NCI-H187 treated with DMSO at 0.1 percent for 48 hours (cell line): ENCODE data around the gene SPRED3.
"Not testable (repeated sequence)": the region's sequence is repeated elsewhere in the genome, so short reads cannot be mapped to it uniquely, and the experiment has no call there.

Experiments
- DNase-seq: peaks from one replicate; lab custom pipeline; 2025; lab: John Stamatoyannopoulos, UW

Gene SPRED3

DNA sequence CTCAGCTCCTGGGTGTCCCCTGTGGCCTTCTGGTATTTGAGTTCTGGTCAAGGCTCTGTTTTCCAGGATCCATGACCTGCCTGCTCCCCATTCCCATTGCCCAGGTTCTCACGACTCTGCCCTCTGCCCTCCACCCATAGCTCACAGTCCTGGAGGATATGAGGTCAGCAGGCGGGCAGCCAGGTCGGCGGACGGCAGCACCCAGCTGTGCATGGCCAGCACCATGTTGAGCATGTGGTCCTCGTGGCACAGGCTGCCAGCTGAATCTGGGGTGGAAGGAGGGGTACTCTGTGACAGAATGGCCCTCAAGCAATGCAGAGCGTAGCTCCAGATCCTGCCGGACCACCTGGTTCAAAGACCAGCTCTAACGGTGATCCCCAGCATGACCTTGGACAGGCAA, 32.4 kb downstream of the SPRED3 start:
- no peak for DNase-seq

DNA sequence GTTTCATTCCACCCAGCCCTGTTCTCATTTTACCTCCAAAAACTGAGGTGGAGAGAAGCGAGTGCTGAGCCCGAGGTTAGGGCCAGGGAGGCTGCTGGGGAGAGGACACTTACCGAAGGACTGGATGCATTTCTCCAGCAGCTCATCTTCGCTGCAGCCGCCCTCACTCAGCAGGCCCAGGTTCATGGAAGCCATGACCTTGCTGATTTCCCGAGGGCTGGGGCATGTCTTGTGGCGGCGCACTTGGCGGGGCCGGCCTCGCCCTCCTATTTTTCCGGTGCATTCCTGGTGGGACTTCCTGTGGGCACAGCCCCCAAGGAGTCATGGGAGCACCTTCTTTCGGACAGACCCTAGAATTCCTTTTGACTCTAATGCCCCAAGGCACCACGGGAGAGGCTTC, 33.4 kb downstream of the SPRED3 start:
- no peak for DNase-seq

DNA sequence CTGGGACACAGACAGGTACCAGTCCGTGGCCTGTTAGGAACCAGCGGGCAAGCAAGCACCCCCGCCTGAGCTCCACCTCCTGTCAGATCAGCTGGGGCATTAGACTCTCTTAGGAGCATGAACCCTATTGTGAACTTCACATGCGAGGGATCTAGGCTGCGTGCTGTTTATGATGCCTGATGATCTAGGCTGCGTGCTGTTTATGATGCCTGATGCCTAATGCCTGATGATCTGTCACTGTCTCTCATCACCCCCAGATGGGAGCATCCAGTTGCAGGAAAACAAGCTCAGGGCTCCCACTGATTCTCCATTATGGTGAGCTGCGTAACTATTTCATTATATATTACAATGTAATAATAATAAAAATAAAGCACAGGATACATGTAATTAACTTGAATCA, 33.9 kb downstream of the SPRED3 start:
- DNase-seq, result no peak

DNA sequence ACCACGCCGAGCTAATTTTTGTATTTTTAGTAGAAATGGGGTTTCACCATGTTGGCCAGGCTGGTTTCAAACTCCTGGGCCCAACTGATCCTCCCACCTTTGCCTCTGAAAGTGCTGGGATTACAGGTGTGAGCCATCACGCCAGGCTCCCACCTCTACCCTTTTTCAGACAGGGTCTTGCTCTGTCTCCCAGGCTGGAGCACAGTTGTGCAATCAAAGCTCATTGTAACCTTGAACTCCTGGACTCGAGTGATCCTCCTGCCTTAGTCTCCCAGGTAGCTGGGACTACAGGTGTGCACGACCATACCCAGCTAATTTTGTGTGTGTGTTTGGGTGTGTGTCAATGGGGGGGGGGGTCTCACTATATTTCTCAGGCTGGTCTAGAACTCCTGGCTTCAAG, 35.8 kb downstream of the SPRED3 start:
- no peak for DNase-seq

GRCh38 chr19:38425222-38425809, 36.8 kb downstream of the SPRED3 start:
- no peak for DNase-seq

DNA sequence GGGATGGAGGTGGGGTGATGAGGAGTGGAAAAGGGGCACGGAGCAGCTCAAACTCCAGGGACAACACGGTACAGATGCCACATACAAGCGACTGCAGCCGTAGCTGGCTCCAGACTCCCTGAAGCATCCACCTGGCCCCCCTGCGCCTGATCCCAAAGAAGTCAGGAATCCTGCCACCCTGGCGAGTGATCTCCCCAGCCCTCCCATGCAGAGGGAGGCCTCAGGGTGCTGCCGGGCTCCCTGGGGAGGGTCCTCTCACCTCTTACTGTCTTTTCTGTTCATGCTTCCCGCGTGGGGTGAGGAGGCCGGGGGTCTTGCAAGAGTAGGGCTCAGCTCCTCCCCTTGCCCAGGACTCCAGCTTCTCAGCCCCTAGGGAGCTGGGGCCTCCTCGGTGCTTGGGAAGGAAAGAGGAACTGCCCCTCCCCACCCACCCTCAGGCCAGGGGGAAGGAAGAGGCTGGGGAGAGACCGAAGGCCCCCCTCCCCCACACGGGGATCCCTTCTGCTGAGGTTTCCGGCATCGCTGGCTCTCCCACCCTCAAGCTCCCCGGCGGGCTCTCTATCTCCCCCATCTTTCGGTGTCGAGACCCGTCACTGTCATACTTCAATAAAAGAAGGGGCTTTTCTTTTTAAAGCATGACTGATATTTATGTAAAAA, 37.4 kb downstream of the SPRED3 start, which contains the start of gene RASGRP4:
Gene RASGRP4 (minus strand): TSS at position 410 of the 657 bp plus-strand sequence. CDS start 128 bp downstream, at position 282.
- DNase-seq, result no peak

DNA sequence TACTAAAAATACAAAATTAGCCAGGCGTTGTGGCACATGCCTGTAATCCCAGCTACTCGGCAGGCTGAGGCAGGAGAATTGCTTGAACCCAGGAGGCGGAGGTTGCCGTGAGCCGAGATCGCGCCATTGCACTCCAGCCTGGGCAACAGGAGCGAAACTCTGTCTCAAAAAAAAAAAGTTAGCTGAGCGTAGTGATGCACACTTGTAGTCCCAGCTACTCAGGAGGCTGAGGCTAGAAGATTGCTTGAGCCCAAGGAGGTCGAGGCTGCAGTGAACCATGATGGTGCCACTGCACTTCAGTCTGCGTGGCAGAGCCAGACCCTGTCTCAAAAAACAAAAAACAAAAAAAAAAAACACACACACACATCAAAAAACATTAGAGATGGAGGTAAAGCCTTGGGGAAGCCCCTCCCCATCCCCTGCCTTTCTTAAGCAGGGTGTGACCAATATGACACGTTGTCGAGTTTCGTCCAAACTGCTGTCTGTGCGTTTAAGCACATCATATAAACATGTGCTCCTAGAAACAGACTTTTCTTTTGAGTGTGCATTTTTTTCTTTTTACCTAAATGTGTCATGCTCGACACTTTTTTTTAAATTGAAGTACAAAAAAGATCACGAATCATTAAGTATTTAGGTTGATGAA, 38.7 kb downstream of the SPRED3 start:
- DNase-seq, result not testable (repeated sequence)

DNA sequence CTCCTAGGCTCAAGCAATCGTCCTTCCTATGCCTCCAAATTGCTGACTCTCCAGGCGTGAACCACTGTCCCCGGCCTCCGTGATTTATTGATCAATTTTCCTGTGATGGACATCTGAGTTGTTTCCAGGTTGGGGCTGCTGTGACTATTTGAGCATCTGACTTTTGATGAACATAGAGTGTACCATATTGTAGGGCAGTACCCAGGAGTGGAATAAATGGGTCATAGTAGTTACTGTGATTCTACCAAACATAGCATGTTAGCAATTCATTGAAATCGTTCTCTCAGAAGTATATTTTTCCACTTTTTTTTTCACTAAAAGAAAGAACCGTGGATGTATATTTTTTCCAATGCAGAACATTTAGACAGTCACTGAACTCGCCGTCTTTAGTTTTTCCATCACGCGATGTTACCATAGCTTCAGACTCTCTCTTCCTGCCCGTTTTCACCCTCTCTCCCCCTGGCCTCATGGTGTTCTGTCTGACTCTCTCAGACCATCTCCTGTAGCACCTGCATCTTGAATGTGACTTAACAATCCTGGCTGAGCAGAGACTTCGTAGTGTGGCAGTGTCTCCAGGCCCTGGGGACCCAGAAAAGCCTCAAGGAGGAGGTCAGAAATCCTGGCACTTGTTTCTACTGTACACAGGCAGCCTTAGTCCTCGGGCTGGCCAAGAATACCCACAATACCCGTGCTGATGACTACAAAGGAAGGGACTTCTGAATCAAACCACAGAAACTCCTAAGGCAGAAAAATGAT, 40.7 kb downstream of the SPRED3 start:
- DNase-seq, result no peak

GRCh38 chr19:38429811-38430156, 41.3 kb downstream of the SPRED3 start:
- no peak for DNase-seq

GRCh38 chr19:38430931-38431330, 42.4 kb downstream of the SPRED3 start:
- DNase-seq, result no peak

GRCh38 chr19:38433268-38433733, 44.8 kb downstream of the SPRED3 start, which contains the start of gene RYR1:
TSS of gene RYR1 (plus strand) at chr19:38433691. CDS start at chr19:38433830, 139 bp downstream.
- no peak for DNase-seq

DNA sequence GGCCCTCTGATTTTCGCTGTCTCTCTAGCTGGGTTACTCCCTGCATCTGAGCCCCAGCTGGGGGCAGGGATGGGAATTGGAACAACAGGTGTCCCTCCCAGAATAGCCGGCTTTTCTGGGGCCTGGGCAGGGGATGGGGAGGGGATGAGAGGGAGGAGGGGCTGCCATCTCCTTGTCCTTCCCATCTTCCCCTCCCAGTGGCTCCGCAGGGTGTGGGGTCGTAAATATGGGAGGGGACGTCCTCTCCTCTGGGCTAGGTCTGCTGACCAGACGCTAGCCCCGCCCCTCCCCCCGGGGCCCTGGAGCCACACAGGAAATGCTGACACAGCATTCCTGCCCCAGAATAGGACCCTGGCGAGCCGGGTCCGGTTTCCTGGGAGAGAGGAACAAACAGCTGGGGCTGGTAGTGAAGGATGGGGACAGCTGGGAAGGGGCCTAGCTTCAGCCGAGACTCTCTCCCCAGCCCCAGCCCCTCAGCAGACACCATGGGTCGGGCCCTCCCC, 46.1 kb downstream of the SPRED3 start:
- DNase-seq, result no peak

GRCh38 chr19:38437295-38437694, 48.8 kb downstream of the SPRED3 start:
- DNase-seq, result no peak

GRCh38 chr19:38437917-38438316, 49.4 kb downstream of the SPRED3 start:
- no peak for DNase-seq

DNA sequence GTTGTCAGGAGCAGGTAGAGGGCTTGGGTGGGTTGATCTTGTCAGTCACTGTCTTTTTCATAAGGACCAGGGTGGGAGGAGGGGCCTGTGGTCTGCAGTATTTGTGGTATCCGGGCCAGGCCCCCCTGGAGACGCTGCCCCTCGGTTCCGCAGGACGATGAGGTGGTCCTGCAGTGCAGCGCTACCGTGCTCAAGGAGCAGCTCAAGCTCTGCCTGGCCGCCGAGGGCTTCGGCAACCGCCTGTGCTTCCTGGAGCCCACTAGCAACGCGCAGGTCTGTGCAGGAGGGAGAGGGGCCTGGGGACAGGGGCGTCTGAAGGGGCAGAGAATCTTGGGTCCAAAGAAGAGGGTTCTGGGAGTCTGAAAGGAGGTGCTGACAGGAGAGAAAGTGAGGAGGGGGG, 52.1 kb downstream of the SPRED3 start:
- DNase-seq, result no peak

- no peak for DNase-seq
Observed at GRCh38 chr19:38441657-38442348, 53.3 kb downstream of the SPRED3 start.

DNA sequence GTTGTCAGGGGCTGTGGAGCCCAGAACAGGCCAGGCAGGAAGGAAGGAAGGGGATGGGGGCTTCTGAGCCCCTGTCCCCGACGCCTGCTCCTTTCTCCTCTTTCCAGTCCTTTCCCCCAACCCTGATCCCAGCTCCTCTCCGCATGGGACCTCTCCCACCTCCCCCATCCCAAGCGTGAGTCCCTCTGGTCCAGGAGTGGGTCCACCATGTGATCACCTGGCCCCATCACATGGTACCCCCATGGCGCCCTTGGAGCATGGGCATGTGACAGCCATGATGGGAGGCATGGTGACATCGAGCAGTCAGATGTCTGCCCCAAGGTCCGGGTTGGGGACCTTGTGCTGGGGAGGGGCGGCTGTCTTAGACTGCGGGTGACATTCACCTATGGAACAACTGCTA, 54.2 kb downstream of the SPRED3 start:
- DNase-seq, result no peak

- no peak for DNase-seq
Observed at GRCh38 chr19:38443458-38443999, 55.0 kb downstream of the SPRED3 start.

DNA sequence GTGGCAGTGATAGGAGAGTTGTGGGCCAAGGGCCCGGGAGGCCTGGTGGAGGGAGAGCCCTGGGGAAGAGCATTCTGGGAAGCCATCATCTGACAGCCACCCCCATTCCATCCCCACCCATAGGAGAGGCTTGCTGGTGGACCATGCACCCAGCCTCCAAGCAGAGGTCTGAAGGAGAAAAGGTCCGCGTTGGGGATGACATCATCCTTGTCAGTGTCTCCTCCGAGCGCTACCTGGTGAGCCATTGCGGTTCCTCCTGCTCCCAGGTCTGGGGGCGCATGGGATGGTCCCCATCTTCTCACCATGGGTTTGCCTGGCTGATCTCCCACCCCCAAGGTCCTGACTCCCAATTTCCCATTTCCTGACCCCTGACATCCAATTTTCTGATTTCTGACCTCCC, 55.5 kb downstream of the SPRED3 start:
- DNase-seq, result no peak

GRCh38 chr19:38445362-38445761, 56.9 kb downstream of the SPRED3 start:
- DNase-seq, result no peak

DNA sequence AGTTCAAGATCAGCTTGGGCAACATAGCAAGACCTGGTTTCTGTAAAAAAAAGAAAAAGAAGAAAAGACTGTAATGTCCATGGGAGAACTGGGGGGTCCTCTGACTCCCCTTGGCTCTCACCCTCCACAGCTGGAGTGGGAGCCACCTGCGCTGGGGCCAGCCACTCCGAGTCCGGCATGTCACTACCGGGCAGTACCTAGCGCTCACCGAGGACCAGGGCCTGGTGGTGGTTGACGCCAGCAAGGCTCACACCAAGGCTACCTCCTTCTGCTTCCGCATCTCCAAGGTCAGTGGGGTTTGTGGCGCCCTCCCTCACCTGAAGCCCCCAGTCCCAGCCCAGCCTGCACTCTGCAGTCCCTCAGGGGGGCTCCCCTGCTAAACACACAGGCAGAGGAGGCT, 59.7 kb downstream of the SPRED3 start:
- no peak for DNase-seq
